Measurements from ENCODE around the gene ZFYVE19. TPM values are rescaled to one million over a fixed set of nuclear protein-coding genes. Genes with fewer than 3 reads are reported as not detected.

The ZFYVE19 gene
- total and polyA plus RNA-seq, 2 experiments from 2014 or later, result 8.5 to 22.7 TPM

GRCh38 chr15:40766906-40767837 is 39.7 kb upstream of the ZFYVE19 start:
- Histone ChIP-seq H3K4me1 (ENCODE audit: insufficient read depth) (peaks cover 23% of the 10 kb centered on the region), H4K20me1 (replicated peaks; ENCODE audit: insufficient read depth) (no peaks in the 10 kb centered on the region), H3K9me2 (ENCODE audit: insufficient read depth) (no peaks in the 10 kb centered on the region), H2AFZ (no peak overlapping the region), H3K4me2 (no peak overlapping the region), H3K4me3 (no peak overlapping the region), H3F3A (replicated peaks; ENCODE audit: low read depth) (peaks cover 15% of the 10 kb centered on the region), H3K27ac (ENCODE audit: low read depth) (no peak overlapping the region), H3K36me3 (ENCODE audit: insufficient read depth) (no peaks in the 10 kb centered on the region), H3K79me2 (replicated peaks; ENCODE audit: insufficient read depth) (no peaks in the 10 kb centered on the region), H3K27me3 (ENCODE audit: insufficient read depth) (0 out of 2 replicates have a peak, but pooled peaks cover 4% of the 10 kb centered on the region)
- TF ChIP-seq EZH2 (IDR thresholded peaks at IDR 0.05; ENCODE audit: low read depth, unreplicated experiment) (no peak), CTCF (conservative IDR thresholded peaks at IDR 0.05; ENCODE audit: low read depth in 2 of 2) (no peak), CREB1 (CRISPR knock-in tag; IDR thresholded peaks at IDR 0.05; ENCODE audit: low read depth) (no peak), JUNB (IDR thresholded peaks at IDR 0.05; ENCODE audit: unreplicated experiment) (no peak), STAT1 (IDR thresholded peaks at IDR 0.05; ENCODE audit: unreplicated experiment) (no peak), NANOG (IDR thresholded peaks at IDR 0.05; ENCODE audit: borderline replicate concordance) (no peak), ZNF462 (CRISPR knock-in tag; IDR thresholded peaks at IDR 0.05) (no peak), REST (IDR thresholded peaks at IDR 0.05; ENCODE audit: unreplicated experiment) (no peak), POLR2AphosphoS5 (IDR thresholded peaks at IDR 0.05; ENCODE audit: low read depth) (no peak), ZNF331 (CRISPR knock-in tag; IDR thresholded peaks at IDR 0.05; ENCODE audit: low read depth) (no peak), EZH2phosphoT487 (IDR thresholded peaks at IDR 0.05; ENCODE audit: unreplicated experiment) (no peak), ZNF114 (CRISPR knock-in tag; IDR thresholded peaks at IDR 0.05) (no peak)
- TF ChIP-seq, protein P1, sequence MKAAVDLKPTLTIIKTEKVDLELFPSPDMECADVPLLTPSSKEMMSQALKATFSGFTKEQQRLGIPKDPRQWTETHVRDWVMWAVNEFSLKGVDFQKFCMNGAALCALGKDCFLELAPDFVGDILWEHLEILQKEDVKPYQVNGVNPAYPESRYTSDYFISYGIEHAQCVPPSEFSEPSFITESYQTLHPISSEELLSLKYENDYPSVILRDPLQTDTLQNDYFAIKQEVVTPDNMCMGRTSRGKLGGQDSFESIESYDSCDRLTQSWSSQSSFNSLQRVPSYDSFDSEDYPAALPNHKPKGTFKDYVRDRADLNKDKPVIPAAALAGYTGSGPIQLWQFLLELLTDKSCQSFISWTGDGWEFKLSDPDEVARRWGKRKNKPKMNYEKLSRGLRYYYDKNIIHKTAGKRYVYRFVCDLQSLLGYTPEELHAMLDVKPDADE (IDR thresholded peaks at IDR 0.05), result no peak
- no peak overlapping the region for H3K27ac Mint-ChIP-seq
- no peak overlapping the region for H3K4me3 Mint-ChIP-seq
- no peaks in the 10 kb centered on the region for H3K36me3 Mint-ChIP-seq (ENCODE audit: low read depth)
- no peaks in the 10 kb centered on the region for H3K9me3 Mint-ChIP-seq
- H3K27me3 Mint-ChIP-seq (ENCODE audit: insufficient read depth, low read depth, poor library complexity), result peaks cover 26% of the 10 kb centered on the region
- no peak for ATAC-seq
- DNase-seq (ENCODE audit: low spot score), result peak; percentile 23
- H3K4me1 Mint-ChIP-seq, result peaks cover 41% of the 10 kb centered on the region
